ENCODE data around the gene N4BP2L2. TPM values are rescaled to one million over a fixed set of nuclear protein-coding genes. Genes with fewer than 3 reads are reported as not detected.

N4BP2L2 gene
- total and polyA plus RNA-seq, 2 of the 4 experiments (the other 2 are of a cell fraction) = 28.7 to 34.6 TPM

- ATAC-seq (ENCODE audit: low read depth) (no peak), DNase-seq (peak; percentile 23)
- POLR2A ChIA-PET (ENCODE audit: unreplicated experiment) = no interaction called here
- Histone ChIP-seq H3K23ac (ENCODE audit: low read depth, low read length) (no peak overlapping the region), H3K9me3 (ENCODE audit: control insufficient read depth, insufficient read depth, low read length) (no peaks in the 10 kb centered on the region), H3K4ac (ENCODE audit: low read depth, low read length) (no peak overlapping the region), H3K36me3 (ENCODE audit: control insufficient read depth, insufficient read depth, low read length) (no peaks in the 10 kb centered on the region), H2BK5ac (ENCODE audit: low read depth, low read length, poor library complexity, severe bottlenecking) (no peak overlapping the region), H3K27me3 (ENCODE audit: control insufficient read depth, insufficient read depth, low read length) (no peaks in the 10 kb centered on the region), H3K27ac (ENCODE audit: insufficient read depth, low read length) (no peak overlapping the region), H3K9me1 (ENCODE audit: insufficient read depth, low read length) (no peaks in the 10 kb centered on the region), H2BK15ac (ENCODE audit: low read depth, low read length) (no peak overlapping the region), H3K4me1 (ENCODE audit: control insufficient read depth, insufficient read depth, low read length) (peaks cover 1% of the 10 kb centered on the region; the same call in 1 of the 2 replicates), H3K18ac (ENCODE audit: low read depth, low read length) (no peak overlapping the region), H4K8ac (ENCODE audit: low read depth in 2 of 2, low read length in 2 of 2) (no peak overlapping the region), H3K4me3 (ENCODE audit: insufficient read depth, low read depth, low read length) (no peak overlapping the region), H2AFZ (replicated peaks; ENCODE audit: low read length, poor library complexity) (no peak overlapping the region), H3K4me2 (ENCODE audit: low read depth, low read length) (no peak overlapping the region), H3K14ac (replicated peaks; ENCODE audit: low read depth, low read length) (no peak overlapping the region), H4K5ac (ENCODE audit: low read depth, low read length) (no peak overlapping the region), H3K56ac (ENCODE audit: extremely low read depth, insufficient read depth, low read length) (no peak overlapping the region), H2AK9ac (replicated peaks; ENCODE audit: low read depth, low read length, poor library complexity) (no peak overlapping the region), H2BK120ac (ENCODE audit: low read depth, low read length) (no peak overlapping the region), H2AK5ac (ENCODE audit: low read depth, low read length) (no peak overlapping the region), H3K9ac (ENCODE audit: low read depth, low read length) (no peak overlapping the region), H4K20me1 (ENCODE audit: insufficient read depth, low read length) (no peaks in the 10 kb centered on the region), H3K79me1 (ENCODE audit: low read depth in 1 of 2, low read length in 2 of 2) (no peaks in the 10 kb centered on the region), H4K91ac (ENCODE audit: insufficient read depth, low read depth, low read length) (no peak overlapping the region), H2BK20ac (ENCODE audit: low read depth, low read length) (no peak overlapping the region)
- intact Hi-C loops (cut with micrococcal nuclease) = no loop called here
- no CpG with 5 or more reads among the region's 2 CpGs for WGBS, 2 experiments (ENCODE audit: extremely low coverage in 2 of 2, insufficient read length in 1 of 2)
- CTCF ChIA-PET = interaction anchor here (0.5 kb wide), 1 partner anchor 226 kb away, joined by 4 read pairs; no protein-coding TSS in a partner anchor
- in situ Hi-C loops (cut with MboI; ENCODE audit: low sequenced_read_pairs) = no loop called here
- TF ChIP-seq MAFK (IDR thresholded peaks at IDR 0.05; ENCODE audit: low read depth, low read length) (no peak), SMC3 (IDR thresholded peaks at IDR 0.05; ENCODE audit: low read depth, low read length) (peak; percentile 33; the same call in 1 of the 2 replicates), RAD21 (IDR thresholded peaks at IDR 0.05; ENCODE audit: low read length) (peak; percentile 29), CTCF (conservative IDR thresholded peaks at IDR 0.05; ENCODE audit: low read depth, low read length) (peak; percentile 38), POLR2A (IDR thresholded peaks at IDR 0.05; ENCODE audit: low read depth, low read length) (no peak)
- TSS peak; percentile 74 for BruUV-seq (replicated peaks)
- dilution Hi-C loops (cut with HindIII; ENCODE audit: low sequenced_read_pairs, unreplicated experiment) = no loop called here
Observed at GRCh38 chr13:32443111-32443510, 95.5 kb downstream of the N4BP2L2 start.

Measured in IMR-90 (cell line).